Measurements from ENCODE around the gene HMSD. TPM values are rescaled to one million over a fixed set of nuclear protein-coding genes. Genes with fewer than 3 reads are reported as not detected.

Gene HMSD
- total and polyA plus RNA-seq, 2 donors (not counting 3 experiments of a cell fraction or from before 2014, with no cell fraction given): 0.08 TPM; not detected in 1

DNA sequence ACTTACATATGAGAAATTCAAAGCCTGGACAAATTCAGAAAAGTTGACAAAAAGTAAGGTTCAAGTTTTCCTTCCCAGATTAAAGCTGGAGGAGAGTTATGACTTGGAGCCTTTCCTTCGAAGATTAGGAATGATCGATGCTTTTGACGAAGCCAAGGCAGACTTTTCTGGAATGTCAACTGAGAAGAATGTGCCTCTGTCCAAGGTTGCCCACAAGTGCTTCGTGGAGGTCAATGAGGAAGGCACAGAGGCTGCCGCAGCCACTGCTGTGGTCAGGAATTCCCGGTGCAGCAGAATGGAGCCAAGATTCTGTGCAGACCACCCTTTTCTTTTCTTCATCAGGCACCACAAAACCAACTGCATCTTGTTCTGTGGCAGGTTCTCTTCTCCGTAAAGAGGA lies 37.8 kb downstream of the HMSD start:
- Histone ChIP-seq H3K27me3 (ENCODE audit: control insufficient read depth in 2 of 2, insufficient read depth in 2 of 2, low read length in 2 of 2) (no peaks in the 10 kb centered on the region), H3K79me2 (ENCODE audit: control insufficient read depth, insufficient read depth, low read length) (no peaks in the 10 kb centered on the region), H3K9me3 (replicated peaks; ENCODE audit: control insufficient read depth, insufficient read depth, low read length) (no peaks in the 10 kb centered on the region), H3K27ac (ENCODE audit: insufficient read depth, low read depth, low read length) (no peak overlapping the region), H3K4me3 (replicated peaks in 1 of 3; ENCODE audit: insufficient read depth in 1 of 3, low read depth in 1 of 3, low read length in 3 of 3) (no peak overlapping the region), H3K36me3 (ENCODE audit: control insufficient read depth in 2 of 2, extremely low read depth in 1 of 2, insufficient read depth in 2 of 2, low read length in 2 of 2) (peaks cover 11 to 14% of the 10 kb centered on the region in 2 experiments), H2AFZ (ENCODE audit: low read depth, low read length) (no peak overlapping the region), H3K4me1 (ENCODE audit: control insufficient read depth, extremely low read depth, insufficient read depth, low read length) (no peaks in the 10 kb centered on the region), H4K20me1 (replicated peaks; ENCODE audit: control insufficient read depth, extremely low read depth, insufficient read depth, low read length) (no peaks in the 10 kb centered on the region), H3K9me1 (replicated peaks; ENCODE audit: control insufficient read depth, extremely low read depth, insufficient read depth, low read length) (no peaks in the 10 kb centered on the region), H3K4me2 (ENCODE audit: insufficient read depth, low read length) (no peak overlapping the region), H3K9ac (replicated peaks; ENCODE audit: extremely low read depth, insufficient read depth, low read length) (no peak overlapping the region)
- DNase-seq (ENCODE audit: low read depth, low spot score): no peak
- ChIA-PET POLR2A (no interaction called here), CTCF (interaction anchor here (3.5 to 4.1 kb wide), 2 partner anchors 7 to 23 kb away, joined by 15 to 26 read pairs; no protein-coding TSS in a partner anchor)
- dilution Hi-C loops (cut with MboI; ENCODE audit: extremely low pct_ligation_motif_present, low sequenced_read_pairs) (no loop called here), intact Hi-C loops (cut with micrococcal nuclease) (no loop called here)
- TF ChIP-seq GATA2 (IDR thresholded peaks at IDR 0.05; ENCODE audit: insufficient read depth, insufficient read length, low read depth, low read length) (no peak), JUN (IDR thresholded peaks at IDR 0.05; ENCODE audit: borderline replicate concordance, insufficient read depth, insufficient read length, low read depth) (no peak), EZH2 (IDR thresholded peaks at IDR 0.05; ENCODE audit: borderline replicate concordance, low read depth, low read length, severe bottlenecking) (no peak), POLR2AphosphoS5 (IDR thresholded peaks at IDR 0.05; ENCODE audit: insufficient read depth, low read depth, low read length) (no peak), FOS (IDR thresholded peaks at IDR 0.05; ENCODE audit: borderline replicate concordance, insufficient read depth, low read length) (no peak), POLR2A (IDR thresholded peaks at IDR 0.05; ENCODE audit: low read depth, low read length) (no peak), MYC (IDR thresholded peaks at IDR 0.05; ENCODE audit: low read depth, low read length) (no peak)
- TF ChIP-seq, protein P1, sequence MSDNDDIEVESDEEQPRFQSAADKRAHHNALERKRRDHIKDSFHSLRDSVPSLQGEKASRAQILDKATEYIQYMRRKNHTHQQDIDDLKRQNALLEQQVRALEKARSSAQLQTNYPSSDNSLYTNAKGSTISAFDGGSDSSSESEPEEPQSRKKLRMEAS (IDR thresholded peaks at IDR 0.05; ENCODE audit: insufficient read depth, insufficient read length): no peak
- TF ChIP-seq, protein P2, sequence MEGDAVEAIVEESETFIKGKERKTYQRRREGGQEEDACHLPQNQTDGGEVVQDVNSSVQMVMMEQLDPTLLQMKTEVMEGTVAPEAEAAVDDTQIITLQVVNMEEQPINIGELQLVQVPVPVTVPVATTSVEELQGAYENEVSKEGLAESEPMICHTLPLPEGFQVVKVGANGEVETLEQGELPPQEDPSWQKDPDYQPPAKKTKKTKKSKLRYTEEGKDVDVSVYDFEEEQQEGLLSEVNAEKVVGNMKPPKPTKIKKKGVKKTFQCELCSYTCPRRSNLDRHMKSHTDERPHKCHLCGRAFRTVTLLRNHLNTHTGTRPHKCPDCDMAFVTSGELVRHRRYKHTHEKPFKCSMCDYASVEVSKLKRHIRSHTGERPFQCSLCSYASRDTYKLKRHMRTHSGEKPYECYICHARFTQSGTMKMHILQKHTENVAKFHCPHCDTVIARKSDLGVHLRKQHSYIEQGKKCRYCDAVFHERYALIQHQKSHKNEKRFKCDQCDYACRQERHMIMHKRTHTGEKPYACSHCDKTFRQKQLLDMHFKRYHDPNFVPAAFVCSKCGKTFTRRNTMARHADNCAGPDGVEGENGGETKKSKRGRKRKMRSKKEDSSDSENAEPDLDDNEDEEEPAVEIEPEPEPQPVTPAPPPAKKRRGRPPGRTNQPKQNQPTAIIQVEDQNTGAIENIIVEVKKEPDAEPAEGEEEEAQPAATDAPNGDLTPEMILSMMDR (IDR thresholded peaks at IDR 0.05; ENCODE audit: extremely low read depth in 1 of 2, insufficient read depth in 1 of 2, low read depth in 1 of 2, low read length in 2 of 2): no peak
- FAIRE-seq: no peak
- BruUV-seq (replicated peaks): no TSS peak
